Cardiac fibroblast (primary cell): ENCODE results near the gene CCSER1.
A peak's percentile ranks its signal among the peaks of the same experiment; 100 is the strongest.
"Not testable (repeated sequence)": the region's sequence is repeated elsewhere in the genome, so short reads cannot be mapped to it uniquely, and the experiment has no call there.

Experiments used
- DNase-seq, 2 donors: peaks; one replicate each; pipeline versions ENCODE4 v3.0.0 to v3.0.0-alpha.2; 2010; ENCODE audit warnings: low read depth in 2 of 2
- H3K4me3 ChIP-seq, 2 donors: replicated peaks in 1 of 2; 1 replicate in 1 of 2; 2 replicates in 1 of 2; pipeline ENCODE4 v1.5.1; 2011; ENCODE audit warnings: low read depth in 2 of 2, low read length in 2 of 2, mild to moderate bottlenecking in 2 of 2, moderate library complexity in 1 of 2
- TF ChIP-seq, protein P1 (sequence below): IDR thresholded peaks from one replicate; pipeline ENCODE4 v1.5.1; 2011; ENCODE audit warnings: low read depth, mild to moderate bottlenecking, low read length, inconsistent platforms

The CCSER1 gene

GRCh38 chr4:91170768-91171167, 1043.6 kb downstream of the CCSER1 start:
- no peak for DNase-seq
- TF ChIP-seq, protein P1, sequence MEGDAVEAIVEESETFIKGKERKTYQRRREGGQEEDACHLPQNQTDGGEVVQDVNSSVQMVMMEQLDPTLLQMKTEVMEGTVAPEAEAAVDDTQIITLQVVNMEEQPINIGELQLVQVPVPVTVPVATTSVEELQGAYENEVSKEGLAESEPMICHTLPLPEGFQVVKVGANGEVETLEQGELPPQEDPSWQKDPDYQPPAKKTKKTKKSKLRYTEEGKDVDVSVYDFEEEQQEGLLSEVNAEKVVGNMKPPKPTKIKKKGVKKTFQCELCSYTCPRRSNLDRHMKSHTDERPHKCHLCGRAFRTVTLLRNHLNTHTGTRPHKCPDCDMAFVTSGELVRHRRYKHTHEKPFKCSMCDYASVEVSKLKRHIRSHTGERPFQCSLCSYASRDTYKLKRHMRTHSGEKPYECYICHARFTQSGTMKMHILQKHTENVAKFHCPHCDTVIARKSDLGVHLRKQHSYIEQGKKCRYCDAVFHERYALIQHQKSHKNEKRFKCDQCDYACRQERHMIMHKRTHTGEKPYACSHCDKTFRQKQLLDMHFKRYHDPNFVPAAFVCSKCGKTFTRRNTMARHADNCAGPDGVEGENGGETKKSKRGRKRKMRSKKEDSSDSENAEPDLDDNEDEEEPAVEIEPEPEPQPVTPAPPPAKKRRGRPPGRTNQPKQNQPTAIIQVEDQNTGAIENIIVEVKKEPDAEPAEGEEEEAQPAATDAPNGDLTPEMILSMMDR: no peak
- H3K4me3 ChIP-seq: no peak overlapping the region

DNA sequence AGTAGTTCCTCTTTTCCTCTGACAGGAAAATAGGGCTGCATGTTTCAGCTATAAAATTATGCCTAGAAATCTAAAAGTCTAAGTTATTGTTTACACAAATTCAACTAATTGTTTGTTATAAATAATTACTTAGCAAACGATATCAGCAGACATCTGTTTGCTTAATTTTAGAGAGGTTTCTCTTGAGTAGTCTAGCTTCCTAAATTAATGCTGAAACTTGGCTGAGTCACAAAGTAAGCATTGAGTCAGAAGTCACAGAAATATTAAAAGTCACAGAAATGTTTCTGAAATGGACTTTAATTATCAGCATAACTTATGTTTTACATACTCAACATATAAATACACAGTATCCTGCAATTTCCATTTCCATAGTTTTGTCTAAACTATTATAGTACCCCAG, 1044.0 kb downstream of the CCSER1 start:
- no peak for DNase-seq
- TF ChIP-seq, protein P1: no peak
- H3K4me3 ChIP-seq: no peak overlapping the region

DNA sequence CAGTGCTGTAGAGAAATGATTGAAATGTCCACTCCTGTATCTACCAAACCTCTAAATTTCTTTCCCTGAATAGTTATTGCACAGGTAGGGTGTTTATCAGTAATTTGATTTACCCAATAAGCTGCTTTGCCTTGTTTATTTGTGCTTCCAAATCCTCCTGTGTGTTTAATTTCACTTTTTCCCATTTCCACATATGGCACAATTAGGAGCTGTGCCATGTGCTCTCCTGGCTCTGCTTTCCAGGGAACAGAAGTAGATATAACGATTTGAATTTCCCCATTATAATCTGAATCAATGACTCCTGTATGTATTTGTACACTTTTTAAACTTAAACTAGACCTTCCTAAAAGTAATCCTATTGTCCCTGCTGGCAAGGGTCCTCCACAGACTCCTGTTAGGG, 1057.9 kb downstream of the CCSER1 start:
- H3K4me3 ChIP-seq, DNase-seq: not testable (repeated sequence)

DNA sequence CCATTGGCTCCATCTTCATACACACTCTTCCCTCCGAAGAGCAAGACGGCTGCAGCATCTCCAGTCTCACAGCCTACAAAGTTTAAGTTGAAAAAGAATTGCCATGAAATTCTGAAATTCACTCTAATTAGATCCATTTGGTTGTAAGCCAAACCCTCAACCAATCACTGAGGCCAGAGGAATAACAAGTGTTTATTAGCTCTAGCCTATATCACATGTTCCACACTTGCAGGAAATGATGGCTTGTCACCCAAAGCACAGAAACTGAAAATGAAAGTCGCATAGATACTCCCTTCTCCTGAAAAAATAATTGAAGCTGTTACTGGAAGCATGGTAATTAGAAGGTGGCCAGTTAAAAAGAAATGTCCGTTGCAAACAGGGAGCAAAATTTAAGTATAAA, 1071.8 kb downstream of the CCSER1 start:
- H3K4me3 ChIP-seq: no peak overlapping the region
- TF ChIP-seq, protein P1: no peak
- peak in 1 of 2 donors; percentile 5 for DNase-seq

DNA sequence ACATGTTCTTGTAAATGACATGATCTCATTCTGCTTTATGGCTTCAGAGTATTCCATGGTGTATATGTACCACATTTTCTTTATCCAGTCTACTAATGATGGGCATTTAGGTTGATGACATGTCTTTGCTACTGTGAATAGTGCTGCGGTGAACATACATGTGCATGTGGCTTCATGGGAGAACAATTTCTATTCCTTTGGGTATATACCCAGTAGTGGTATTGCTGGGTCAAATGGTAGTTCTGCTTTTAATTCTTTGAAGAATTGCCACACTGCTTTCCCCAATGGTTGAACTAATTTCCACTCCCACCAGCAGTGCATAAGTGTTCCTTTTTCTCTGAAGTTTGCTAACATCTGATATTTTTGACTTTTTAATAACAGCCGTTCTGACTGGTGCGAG, 1080.3 kb downstream of the CCSER1 start:
- TF ChIP-seq, protein P1: no peak
- H3K4me3 ChIP-seq: no peak overlapping the region
- DNase-seq: no peak

DNA sequence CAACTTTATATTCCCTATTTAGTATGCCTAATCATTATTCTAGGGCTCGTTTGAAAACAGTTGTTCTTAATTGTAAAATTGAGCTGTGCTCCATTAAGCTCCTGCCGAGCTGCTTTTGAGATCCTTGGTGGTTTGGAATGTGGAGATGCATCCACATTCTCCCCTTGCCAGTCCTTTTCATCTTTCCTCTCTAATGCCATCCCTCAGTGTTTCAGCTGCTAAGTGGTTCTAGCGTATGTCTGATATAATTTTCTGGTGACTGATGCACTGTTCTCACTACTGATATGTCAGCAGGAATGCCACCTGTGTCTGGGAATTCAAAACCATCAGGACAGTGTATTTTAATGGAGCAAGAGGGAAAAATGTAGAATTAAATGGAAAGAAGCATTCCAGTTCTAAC, 1085.0 kb downstream of the CCSER1 start:
- TF ChIP-seq, protein P1: no peak
- no peak overlapping the region for H3K4me3 ChIP-seq
- DNase-seq: no peak

DNA sequence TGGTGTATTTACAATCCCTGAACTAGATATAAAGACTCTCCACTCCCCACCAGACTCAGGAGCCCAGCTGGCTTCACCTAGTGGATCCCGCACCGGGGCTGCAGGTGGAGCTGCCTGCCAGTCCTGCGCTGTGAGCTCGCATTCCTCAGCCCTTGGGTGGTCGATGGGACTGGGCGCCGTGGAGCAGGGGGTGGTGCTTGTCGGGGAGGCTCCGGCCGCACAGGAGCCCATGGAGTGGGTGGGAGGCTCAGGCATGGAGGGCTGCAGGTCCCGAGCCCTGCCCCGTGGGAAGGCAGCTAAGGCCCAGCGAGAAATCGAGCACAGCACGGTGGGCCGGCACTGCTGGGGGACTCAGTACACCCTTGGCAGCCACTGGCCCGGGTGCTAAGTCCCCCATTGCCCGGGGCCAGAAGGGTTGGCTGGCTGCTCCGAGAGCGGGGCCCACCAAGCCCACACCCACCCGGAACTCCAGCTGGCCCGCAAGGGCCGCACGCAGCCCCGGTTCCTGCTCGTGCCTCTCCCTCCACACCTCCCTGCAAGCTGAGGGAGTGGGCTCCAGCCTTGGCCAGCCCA, 1090.7 kb downstream of the CCSER1 start:
- not testable (repeated sequence) for H3K4me3 ChIP-seq, DNase-seq

DNA sequence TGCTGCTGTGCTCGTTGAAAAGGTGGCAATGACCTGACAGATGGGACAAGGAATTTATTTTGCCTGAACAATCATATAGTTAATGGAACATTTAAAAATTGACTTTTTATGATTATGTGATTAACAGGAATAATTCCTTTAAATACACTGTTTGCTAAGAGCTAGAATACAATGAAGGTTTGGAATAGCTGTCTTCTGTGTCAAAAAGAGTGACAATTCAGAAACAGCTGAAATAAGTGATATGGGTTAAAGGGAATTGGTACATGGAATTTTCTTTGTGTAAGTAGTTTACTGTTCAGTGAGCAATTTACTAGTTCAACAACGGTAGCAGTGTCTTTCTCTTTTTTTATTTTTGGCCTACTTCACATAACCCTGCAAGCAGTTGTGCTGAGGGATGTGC, 1093.1 kb downstream of the CCSER1 start:
- no peak overlapping the region for H3K4me3 ChIP-seq
- TF ChIP-seq, protein P1: no peak
- DNase-seq: no peak
